Hematopoietic multipotent progenitor cell (in vitro differentiated cells): ENCODE measurements around the gene PHF20. TPM values are rescaled to one million over a fixed set of nuclear protein-coding genes. Genes with fewer than 3 reads are reported as not detected.
"Not testable (repeated sequence)": the region's sequence is repeated elsewhere in the genome, so short reads cannot be mapped to it uniquely, and the experiment has no call there.

Experiments used
- DNase-seq, 3 donors: peaks; one replicate each; pipeline ENCODE4 v3.0.0-alpha.2; 2011 to 2015; ENCODE audit warnings: low read depth in 2 of 3, low spot score in 2 of 3
- total RNA-seq: library from RNA; depleted of rRNA; stranded (reverse); fragments of >200 nt; gene quantifications from one replicate; pipeline ENCODE4 v1.2.3, GENCODE V29; 2012

Gene PHF20
- total RNA-seq, 1 donor = 42.3 TPM

DNA sequence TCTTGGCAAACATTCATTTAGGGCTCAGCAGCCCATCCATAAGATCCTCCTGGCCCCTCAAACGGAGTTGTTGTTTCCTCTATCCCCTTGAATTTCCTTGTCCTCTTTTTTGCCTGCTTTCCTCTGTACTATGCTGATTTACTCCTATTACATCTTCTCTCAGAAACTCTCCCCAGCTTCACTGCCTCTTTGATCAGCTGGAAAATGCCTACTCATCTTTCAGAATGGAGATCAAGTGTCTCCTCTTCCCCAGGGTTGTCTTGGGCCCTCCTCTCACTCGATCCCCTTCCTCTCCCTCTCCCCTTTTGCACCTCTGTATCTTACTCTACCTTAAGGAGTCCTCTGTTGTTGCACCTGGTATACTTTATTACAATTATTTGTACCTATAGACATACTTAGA, 60.2 kb downstream of the PHF20 start:
- DNase-seq = no peak

GRCh38 chr20:35833241-35833640, 61.4 kb downstream of the PHF20 start:
- DNase-seq = no peak

GRCh38 chr20:35837577-35838195, 65.9 kb downstream of the PHF20 start:
- DNase-seq = no peak

- DNase-seq = no peak
These were observed 66.4 kb downstream of the PHF20 start for GRCh38 chr20:35838205-35838604.

- no peak for DNase-seq
These were observed 68.1 kb downstream of the PHF20 start for GRCh38 chr20:35839904-35840303.

- DNase-seq = peak in 1 of 3 donors; percentile 20
These were observed 68.6 kb downstream of the PHF20 start for GRCh38 chr20:35840421-35840820.

DNA sequence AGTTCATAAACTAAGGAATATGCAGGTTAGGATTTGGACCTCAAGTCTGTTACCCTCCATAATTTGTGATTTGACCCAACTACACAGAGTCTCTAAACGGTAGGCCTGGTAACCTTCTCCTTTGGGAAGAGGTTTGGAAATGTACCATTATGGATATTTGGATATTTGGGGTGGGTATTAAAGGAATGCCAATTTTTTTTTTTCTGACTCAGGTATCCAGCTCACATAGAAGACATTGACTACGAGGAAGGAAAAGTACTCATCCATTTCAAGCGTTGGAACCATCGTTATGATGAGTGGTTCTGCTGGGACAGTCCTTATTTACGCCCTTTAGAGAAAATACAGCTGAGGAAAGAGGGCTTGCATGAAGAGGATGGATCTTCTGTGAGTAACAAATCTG, 70.5 kb downstream of the PHF20 start:
- DNase-seq = no peak

DNA sequence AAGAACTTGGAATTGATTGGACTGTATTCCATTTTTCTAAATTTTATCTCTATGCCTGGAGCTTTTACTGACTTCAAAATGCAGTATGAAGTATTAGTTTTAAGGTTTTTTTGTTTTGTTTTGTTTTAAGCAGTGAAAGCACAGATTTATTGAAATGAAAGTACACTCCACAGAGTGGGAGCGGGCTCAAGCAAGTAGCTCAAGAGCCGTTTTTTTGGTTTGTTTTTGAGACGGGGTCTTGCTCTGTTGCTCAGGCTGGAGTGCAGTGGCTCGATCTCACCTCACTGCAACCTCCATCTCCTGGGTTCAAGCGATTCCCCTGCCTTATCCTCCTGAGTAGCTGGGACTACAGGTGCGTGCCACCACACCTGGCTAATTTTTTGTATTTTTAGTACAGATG, 72.1 kb downstream of the PHF20 start:
- peak in 1 of 3 donors; percentile 19 for DNase-seq

DNA sequence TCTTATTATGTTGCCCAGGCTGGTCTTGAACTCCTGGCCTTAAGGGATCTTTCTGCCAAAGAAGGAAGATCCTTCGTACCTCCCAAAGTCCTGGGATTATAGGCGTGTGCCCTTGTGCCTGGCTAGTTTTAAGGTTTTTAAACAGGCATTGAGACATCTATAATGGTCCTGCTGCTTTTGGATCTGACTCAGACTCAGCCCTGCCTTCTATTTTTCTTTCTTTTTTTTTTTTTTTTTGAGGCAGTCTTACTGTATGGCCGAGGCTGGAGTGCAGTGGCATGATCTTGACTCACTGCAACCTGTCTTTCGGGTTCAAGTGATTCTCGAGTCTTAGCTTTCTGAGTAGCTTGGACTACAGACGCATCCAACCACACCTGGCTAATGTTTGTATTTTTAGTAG, 73.7 kb downstream of the PHF20 start:
- DNase-seq = no peak

DNA sequence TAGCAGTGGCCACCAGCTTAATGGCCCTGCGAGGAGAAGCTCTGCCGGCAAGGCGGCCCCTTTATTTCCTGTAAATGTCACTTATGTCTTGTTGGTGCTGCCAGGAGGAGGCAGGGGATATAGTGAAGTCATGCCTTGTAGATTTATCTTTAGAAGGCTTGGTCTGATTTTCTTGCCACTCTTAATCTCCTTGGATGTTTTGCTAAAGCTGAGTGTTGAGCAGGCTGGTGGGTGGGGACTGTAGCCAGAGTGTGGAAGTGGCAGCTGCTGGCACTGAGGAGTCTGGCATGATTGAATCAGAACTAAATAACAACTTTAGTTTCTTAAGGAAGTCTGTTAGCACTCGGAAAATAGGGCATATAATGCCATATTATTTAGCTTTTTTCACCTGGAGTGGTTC, 77.9 kb downstream of the PHF20 start:
- DNase-seq = peak in 1 of 3 donors; percentile 45

DNA sequence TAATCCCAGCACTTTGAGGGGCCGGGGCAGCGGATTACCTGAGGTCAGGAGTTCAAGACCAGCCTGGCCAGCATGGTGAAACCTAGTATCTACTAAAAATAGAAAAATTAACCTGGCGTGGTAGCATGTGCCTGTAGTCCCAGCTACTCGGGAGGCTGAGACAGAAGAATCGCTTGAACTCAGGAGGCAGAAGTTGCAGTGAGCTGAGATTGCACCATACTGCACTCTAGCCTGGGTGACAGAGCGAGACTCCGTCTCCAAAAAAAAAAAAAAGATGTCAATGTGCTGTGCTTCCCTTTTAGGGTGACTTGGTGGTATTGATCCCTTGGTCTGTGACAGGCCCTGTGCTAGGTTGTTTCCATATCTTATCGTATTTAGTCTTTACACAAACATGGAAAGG, 79.8 kb downstream of the PHF20 start:
- DNase-seq = not testable (repeated sequence)

DNA sequence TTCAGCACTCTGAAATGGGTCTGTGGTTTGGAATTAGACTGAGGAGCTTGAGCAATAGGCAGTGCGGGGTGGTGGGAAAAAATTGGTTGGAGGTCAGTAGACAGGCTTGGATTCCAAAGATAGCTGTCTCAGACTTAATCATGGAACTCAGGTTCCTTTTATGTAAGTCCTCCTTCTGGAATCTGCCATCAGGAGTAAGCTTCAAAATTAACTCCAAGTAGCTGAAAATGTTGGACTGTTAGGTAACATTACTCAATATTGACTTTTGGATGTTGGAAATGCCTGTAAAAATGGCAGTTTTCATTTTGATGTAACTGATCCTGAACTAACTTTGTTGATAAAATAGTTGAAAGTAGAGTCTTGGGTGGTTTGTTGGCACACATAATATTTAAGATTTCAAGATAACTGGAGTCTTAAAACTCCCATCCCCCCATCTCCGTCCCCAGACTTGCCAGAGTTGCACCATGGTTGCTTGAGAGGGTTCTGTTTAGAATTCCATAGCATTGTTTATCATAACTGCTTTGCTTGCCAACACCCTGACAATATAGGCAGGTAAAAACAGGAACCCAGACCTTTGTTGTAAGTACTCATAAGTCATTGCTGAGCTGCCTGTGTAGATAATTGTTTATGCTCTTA, 83.0 kb downstream of the PHF20 start:
- no peak for DNase-seq

- DNase-seq = not testable (repeated sequence)
These were observed 83.8 kb downstream of the PHF20 start for GRCh38 chr20:35855641-35856040.

DNA sequence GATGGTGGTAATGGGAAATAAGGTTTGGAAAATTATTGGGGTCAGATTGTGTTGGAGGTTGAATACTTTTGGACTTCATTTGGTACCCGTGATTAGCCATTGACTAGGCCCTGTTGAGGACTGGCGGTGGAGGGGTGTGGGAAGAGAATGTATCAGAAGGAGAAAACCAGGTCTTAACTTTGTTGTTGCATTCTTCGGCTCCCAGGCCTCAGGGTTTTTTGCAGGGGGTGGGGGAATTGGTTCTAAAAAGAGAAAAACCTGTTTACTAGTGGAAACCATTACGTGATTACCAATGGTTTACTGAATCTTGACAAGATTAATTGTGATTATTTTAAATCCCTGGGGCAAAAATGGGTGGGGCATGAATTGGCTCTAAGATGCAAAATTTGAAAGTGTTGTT, 85.1 kb downstream of the PHF20 start:
- no peak for DNase-seq

DNA sequence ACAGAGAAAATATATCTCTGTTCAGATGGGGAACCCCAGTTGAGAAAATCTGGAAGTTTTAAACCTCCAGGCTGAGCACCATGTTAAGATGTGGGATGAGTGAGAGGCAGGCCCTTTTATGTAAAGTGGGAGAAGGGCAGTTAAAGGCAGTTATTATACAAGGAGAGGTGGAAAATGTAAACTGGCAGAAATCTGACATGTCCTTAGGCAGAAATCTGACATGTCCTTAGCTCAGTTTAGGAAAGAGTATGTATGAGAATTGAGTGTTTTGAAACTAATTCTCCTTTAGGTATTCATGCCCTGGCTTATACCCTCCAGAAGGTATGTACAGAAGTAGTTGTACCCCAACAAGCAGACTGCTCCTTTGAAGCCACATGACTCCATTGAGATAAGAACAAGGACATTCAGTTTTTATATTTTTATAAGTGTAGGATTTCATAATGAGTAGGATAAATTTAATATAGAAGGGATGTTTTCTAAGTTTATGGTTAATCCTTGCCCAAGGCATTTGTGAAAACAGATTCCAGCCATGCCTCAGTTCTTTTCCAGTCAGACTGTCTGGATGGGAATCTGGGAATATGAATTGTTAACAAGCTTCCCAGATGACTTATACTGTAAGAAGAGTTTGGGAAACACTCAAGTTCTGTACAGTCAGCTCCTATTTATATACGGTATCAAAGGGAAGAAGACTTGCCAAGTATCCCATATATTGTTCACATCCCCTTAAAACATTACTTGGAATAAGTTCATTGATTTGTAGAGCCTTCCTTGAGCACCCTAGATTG, 94.8 kb downstream of the PHF20 start:
- DNase-seq = no peak

DNA sequence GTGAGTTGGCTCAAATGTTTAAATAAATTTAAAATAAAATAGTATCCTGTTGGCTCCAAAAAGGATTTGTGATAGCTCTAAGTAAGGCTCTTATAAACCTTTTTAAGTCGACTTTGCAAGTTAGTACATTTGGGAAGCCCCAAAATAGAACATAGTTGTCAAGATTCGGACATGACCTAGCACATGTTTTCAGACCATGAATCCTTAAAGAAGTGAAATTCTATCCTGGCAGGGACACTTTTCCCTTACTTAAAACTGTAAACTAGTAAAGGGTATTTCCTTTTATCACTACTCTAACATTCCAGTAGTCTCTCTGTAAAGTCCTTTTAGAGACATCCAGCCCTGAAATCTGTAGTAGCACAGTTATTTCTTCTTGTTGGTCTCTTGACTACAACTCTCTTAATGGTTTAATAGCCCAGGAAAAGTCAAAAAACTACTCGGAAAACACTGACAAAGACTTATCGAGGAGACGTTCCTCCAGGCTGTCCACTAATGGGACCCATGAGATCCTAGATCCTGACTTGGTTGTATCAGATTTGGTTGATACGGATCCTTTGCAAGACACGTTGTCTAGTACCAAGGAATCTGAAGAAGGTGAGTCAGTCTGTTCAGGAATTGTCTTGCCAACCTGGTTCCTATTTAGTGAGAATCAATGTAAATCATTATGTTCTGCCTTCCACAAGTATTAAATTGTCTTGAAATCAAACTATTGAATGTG, 98.9 kb downstream of the PHF20 start:
- no peak for DNase-seq

GRCh38 chr20:35871259-35871771, 99.5 kb downstream of the PHF20 start:
- no peak for DNase-seq

DNA sequence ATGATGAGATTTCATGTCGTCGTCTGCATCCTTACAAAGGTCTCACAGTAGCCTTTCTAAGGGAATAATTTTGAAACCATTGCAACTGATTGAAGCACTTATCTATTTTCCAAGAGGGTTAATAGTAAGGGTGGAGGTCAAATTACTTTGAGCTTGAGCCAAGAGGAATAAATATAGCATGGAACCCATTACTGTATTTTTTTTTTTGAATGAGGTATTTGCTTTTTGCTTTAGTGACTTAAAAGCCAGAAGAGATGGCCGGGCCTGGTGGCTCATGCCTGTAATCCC, 104.2 kb downstream of the PHF20 start:
- DNase-seq = no peak

GRCh38 chr20:35877611-35878010, 105.8 kb downstream of the PHF20 start:
- DNase-seq = no peak

- DNase-seq = no peak
These were observed 106.4 kb downstream of the PHF20 start for GRCh38 chr20:35878113-35878625.

DNA sequence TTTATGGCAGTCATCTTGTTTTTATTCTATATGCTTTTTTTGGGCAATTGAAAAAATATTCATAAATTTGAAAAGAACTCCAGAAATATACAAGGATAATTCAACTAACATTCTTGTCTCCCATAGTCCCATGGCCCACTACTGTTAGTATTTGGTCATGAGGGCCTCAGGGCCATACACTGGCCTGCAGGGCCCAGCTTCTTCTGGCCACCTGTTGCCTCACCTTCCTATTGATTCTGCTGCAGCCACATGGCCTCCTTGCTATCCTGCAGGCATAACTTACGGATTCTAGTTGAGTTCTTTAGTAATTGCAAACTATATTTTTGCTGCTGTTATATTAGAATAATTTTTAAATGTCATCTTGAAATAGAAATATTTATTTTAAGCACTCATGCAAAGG, 109.9 kb downstream of the PHF20 start:
- no peak for DNase-seq
